H1 (cell line): ENCODE data around the gene PDE3A. TPM values are rescaled to one million over a fixed set of nuclear protein-coding genes. Genes with fewer than 3 reads are reported as not detected.

Experiments used
- ASH2L ChIP-seq: fragments of 200-600, 300-600 bp; sonication (generic); IDR thresholded peaks from one replicate; pipeline ENCODE4 v1.7.1; 2017; ENCODE audit warnings: low read length
- CHD2 ChIP-seq: IDR thresholded peaks from 2 replicates; pipeline ENCODE4 v1.6.1; 2012; ENCODE audit warnings: low read length, improper control_type of control experiment
- CREB1 ChIP-seq: IDR thresholded peaks from 2 replicates; pipeline ENCODE4 v1.6.1; 2012; ENCODE audit warnings: inconsistent platforms
- CTCF ChIP-seq, 3 experiments: IDR thresholded peaks; 1 replicate in 2 of 3; 2 replicates in 1 of 3; pipeline versions ENCODE4 v1.5.1 to v1.6.1; 2011; ENCODE audit warnings: low read length in 3 of 3, mild to moderate bottlenecking in 3 of 3, inconsistent platforms in 2 of 3, low read depth in 1 of 3, moderate library complexity in 1 of 3; ENCODE audit not compliant: insufficient read depth in 1 of 3; ENCODE audit errors: control extremely low read depth in 1 of 3
- EP300 ChIP-seq, 2 experiments: IDR thresholded peaks; 1 replicate in 1 of 2; 2 replicates in 1 of 2; pipeline ENCODE4 v1.6.1; 2011 to 2012; ENCODE audit warnings: low read depth in 2 of 2, low read length in 2 of 2, mild to moderate bottlenecking in 2 of 2, borderline replicate concordance in 1 of 2, inconsistent platforms in 1 of 2, moderate library complexity in 1 of 2
- EZH2 ChIP-seq: fragments of 200-600 bp; sonication (generic); IDR thresholded peaks from 2 replicates; pipeline ENCODE4 v1.7.1; 2012; ENCODE audit warnings: low read depth, mild to moderate bottlenecking, moderate library complexity, low read length, inconsistent platforms; ENCODE audit not compliant: severe bottlenecking
- FOSL1 ChIP-seq: IDR thresholded peaks from 2 replicates; pipeline ENCODE4 v1.6.1; 2011; ENCODE audit warnings: mild to moderate bottlenecking, low read depth, low read length, moderate library complexity; ENCODE audit not compliant: insufficient read depth
- GABPA ChIP-seq: IDR thresholded peaks from 2 replicates; pipeline ENCODE4 v1.6.1; 2011; ENCODE audit warnings: mild to moderate bottlenecking, low read length, moderate library complexity, borderline replicate concordance; ENCODE audit not compliant: insufficient read depth
- GTF2F1 ChIP-seq: IDR thresholded peaks from 2 replicates; pipeline ENCODE4 v1.6.1; 2012; ENCODE audit warnings: low read depth, low read length, improper control_type of control experiment, borderline replicate concordance
- JUN ChIP-seq: IDR thresholded peaks from 2 replicates; pipeline ENCODE4 v1.6.1; 2011; ENCODE audit warnings: low read depth, mild to moderate bottlenecking, improper control_type of control experiment, low read length
- KDM4A ChIP-seq: IDR thresholded peaks from one replicate; pipeline ENCODE4 v1.7.1; 2012; ENCODE audit warnings: low read depth, mild to moderate bottlenecking, moderate library complexity, low read length, inconsistent platforms; ENCODE audit not compliant: severe bottlenecking
- MAFK ChIP-seq: IDR thresholded peaks from 2 replicates; pipeline ENCODE4 v1.6.1; 2012; ENCODE audit warnings: low read depth, mild to moderate bottlenecking, improper control_type of control experiment, low read length
- NRF1 ChIP-seq: IDR thresholded peaks from 2 replicates; pipeline ENCODE4 v1.6.1; 2011; ENCODE audit warnings: mild to moderate bottlenecking, low read depth, low read length, improper control_type of control experiment
- PHF8 ChIP-seq: fragments of 200-600 bp; sonication (generic); conservative IDR thresholded peaks from 2 replicates; pipeline ENCODE4 v1.7.1; 2012; ENCODE audit warnings: low read depth, mild to moderate bottlenecking, inconsistent platforms, low read length, moderate library complexity
- POLR2A ChIP-seq, 2 experiments: IDR thresholded peaks; 1 replicate in 1 of 2; 2 replicates in 1 of 2; pipeline ENCODE4 v1.6.1; 2011; ENCODE audit warnings: low read depth in 2 of 2, low read length in 2 of 2, mild to moderate bottlenecking in 2 of 2; ENCODE audit errors: control extremely low read depth in 1 of 2
- RFX5 ChIP-seq: IDR thresholded peaks from 2 replicates; pipeline ENCODE4 v1.6.1; 2011; ENCODE audit warnings: low read depth, low read length, improper control_type of control experiment, borderline replicate concordance
- SIRT6 ChIP-seq: IDR thresholded peaks from one replicate; pipeline ENCODE4 v1.7.1; 2012; ENCODE audit warnings: low read length, inconsistent platforms
- SIX5 ChIP-seq: IDR thresholded peaks from 2 replicates; pipeline ENCODE4 v1.6.1; 2011; ENCODE audit warnings: mild to moderate bottlenecking, low read depth, low read length
- SRF ChIP-seq: IDR thresholded peaks from 2 replicates; pipeline ENCODE4 v1.6.1; 2011; ENCODE audit warnings: mild to moderate bottlenecking, low read depth, low read length, moderate library complexity
- SUZ12 ChIP-seq: fragments of 200-600 bp; sonication (generic); IDR thresholded peaks from 2 replicates; pipeline ENCODE4 v1.6.1; 2012; ENCODE audit warnings: mild to moderate bottlenecking, inconsistent platforms, low read length, moderate library complexity, mixed read lengths
- TBP ChIP-seq: IDR thresholded peaks from 2 replicates; pipeline ENCODE4 v1.6.1; 2011; ENCODE audit warnings: low read depth, low read length, improper control_type of control experiment
- ZNF274 ChIP-seq: IDR thresholded peaks from 2 replicates; pipeline ENCODE4 v1.7.0; 2012; ENCODE audit warnings: low read length, borderline replicate concordance; ENCODE audit errors: extremely low read depth
- polyA plus RNA-seq, 7 experiments: library from polyadenylated mRNA; depleted of rRNA in 3 of 7; stranded (reverse) in 5 of 7; unstranded in 2 of 7; fragments of >200 nt in 5 of 7; fragments of 200-250 nt in 2 of 7; gene quantifications; 1 replicate in 5 of 7; 2 replicates in 1 of 7; 4 replicates in 1 of 7; pipeline versions ENCODE4 v1.2.1 to v1.2.3, GENCODE V29; 2011 to 2013; ENCODE audit warnings: missing spikeins in 2 of 7, mixed read lengths in 2 of 7
- total RNA-seq: library from RNA; stranded (reverse); fragmentation: NEBNext Ultra II Directional; extraction: Animal tissue kit (Norgen Biotek cat#: 25700); gene quantifications from 2 replicates; pipeline ENCODE4 v1.2.1, GENCODE V29; 2021
- TF ChIP-seq, protein P1 (sequence below): IDR thresholded peaks from 2 replicates; pipeline ENCODE4 v1.6.1; 2012; ENCODE audit warnings: inconsistent platforms

The PDE3A gene
- total and polyA plus RNA-seq, 2 of the 8 experiments (the other 6 are each of a cell fraction or from before 2014, with no cell fraction given): 1.4 to 3.4 TPM

DNA sequence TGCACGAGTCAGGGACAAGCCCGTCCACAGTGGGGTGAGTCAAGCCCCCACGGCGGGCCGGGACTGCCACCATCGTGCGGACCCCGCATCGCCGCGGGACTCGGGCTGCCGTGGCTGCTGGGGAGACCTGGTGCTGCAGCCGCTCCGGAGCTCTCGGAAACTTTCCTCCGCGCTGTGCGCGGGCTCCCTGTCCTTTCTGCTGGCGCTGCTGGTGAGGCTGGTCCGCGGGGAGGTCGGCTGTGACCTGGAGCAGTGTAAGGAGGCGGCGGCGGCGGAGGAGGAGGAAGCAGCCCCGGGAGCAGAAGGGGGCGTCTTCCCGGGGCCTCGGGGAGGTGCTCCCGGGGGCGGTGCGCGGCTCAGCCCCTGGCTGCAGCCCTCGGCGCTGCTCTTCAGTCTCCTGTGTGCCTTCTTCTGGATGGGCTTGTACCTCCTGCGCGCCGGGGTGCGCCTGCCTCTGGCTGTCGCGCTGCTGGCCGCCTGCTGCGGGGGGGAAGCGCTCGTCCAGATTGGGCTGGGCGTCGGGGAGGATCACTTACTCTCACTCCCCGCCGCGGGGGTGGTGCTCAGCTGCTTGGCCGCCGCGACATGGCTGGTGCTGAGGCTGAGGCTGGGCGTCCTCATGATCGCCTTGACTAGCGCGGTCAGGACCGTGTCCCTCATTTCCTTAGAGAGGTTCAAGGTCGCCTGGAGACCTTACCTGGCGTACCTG lies 1.1 kb downstream of the PDE3A start (continued):
- no peak for TF ChIP-seq POLR2A (IDR thresholded peaks at IDR 0.05; ENCODE audit: control extremely low read depth in 1 of 2, low read depth in 2 of 2, low read length in 2 of 2)
- peak; percentile 49 for TF ChIP-seq ASH2L
- no peak for TF ChIP-seq CTCF (IDR thresholded peaks at IDR 0.05; ENCODE audit: control extremely low read depth in 1 of 3, insufficient read depth in 1 of 3, low read depth in 1 of 3, low read length in 3 of 3)
- TF ChIP-seq RFX5: no peak
- no peak for TF ChIP-seq JUN
- TF ChIP-seq CHD2: no peak
- TF ChIP-seq SIX5: no peak
- no peak for TF ChIP-seq SIRT6
- TF ChIP-seq SRF: no peak
- TF ChIP-seq TBP: no peak
- TF ChIP-seq KDM4A: peak; percentile 98
- TF ChIP-seq PHF8: peak; percentile 16; the same call in 1 of the 2 replicates
- TF ChIP-seq CREB1: no peak
- TF ChIP-seq EZH2: peak; percentile 48
- TF ChIP-seq EP300 (IDR thresholded peaks at IDR 0.05; ENCODE audit: borderline replicate concordance in 1 of 2, low read depth in 2 of 2, low read length in 2 of 2): 0 out of 3 replicates have a peak, but pooled peaks of 1 of the 2 experiments have one; percentile 9
- no peak for TF ChIP-seq ZNF274
- TF ChIP-seq SUZ12: peak; percentile 53; the same call in 1 of the 2 replicates
- TF ChIP-seq GTF2F1: no peak
- TF ChIP-seq, protein P1, sequence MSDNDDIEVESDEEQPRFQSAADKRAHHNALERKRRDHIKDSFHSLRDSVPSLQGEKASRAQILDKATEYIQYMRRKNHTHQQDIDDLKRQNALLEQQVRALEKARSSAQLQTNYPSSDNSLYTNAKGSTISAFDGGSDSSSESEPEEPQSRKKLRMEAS: no peak; the same call in 1 of the 2 replicates
- TF ChIP-seq NRF1: no peak
- no peak for TF ChIP-seq GABPA
- no peak for TF ChIP-seq MAFK
- TF ChIP-seq FOSL1: no peak
